NCI-H2081 (cell line): ENCODE measurements around the gene MYL12B.

Experiments
- DNase-seq, 2 experiments: peaks; one replicate each; lab custom pipeline; 2025; lab: John Stamatoyannopoulos, UW

Gene MYL12B

GRCh38 chr18:3235846-3236245, 26.1 kb upstream of the MYL12B start:
- DNase-seq, result no peak

DNA sequence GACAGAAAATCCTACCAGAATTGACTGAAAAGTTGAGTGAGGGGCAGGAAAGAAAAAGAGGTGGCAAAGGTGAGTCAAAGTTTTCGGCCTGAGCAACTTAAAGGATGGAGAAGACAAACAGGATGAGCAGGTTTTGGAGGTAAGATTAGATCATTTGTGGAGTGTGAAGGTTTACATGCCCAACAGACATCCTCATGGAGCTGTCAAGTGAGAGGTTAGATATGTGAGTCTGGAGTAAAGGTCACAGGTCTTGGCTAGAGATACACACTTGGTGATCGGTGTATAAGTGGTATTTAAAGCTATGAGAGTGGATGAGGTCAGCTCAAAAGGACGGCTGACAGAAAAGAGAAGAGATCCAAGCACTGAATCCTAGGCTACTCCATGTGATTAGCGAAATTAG, 25.5 kb upstream of the MYL12B start:
- DNase-seq, result no peak

GRCh38 chr18:3238742-3239141, 23.2 kb upstream of the MYL12B start:
- DNase-seq, result no peak

DNA sequence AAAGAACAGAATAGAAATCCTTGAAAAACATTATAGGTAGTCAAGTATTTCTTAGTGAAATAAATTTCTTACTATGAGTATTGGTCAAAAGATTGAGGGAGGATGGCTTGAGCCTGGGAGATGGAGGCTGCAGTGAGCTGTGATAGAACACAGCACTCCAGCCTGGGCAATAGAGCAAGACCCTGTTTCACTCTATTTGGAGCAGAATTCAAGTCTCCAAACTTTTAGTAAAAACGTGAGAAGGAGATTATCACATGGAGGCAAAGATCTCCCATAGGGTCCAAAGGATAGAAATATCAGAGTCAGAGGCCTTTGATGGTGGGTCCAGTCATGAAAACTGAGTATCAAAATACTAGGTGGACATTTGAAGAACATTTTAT, 16.8 kb upstream of the MYL12B start:
- no peak for DNase-seq

- peak; percentile 73 to 81 for DNase-seq
Measured at GRCh38 chr18:3245853-3246634, 15.9 kb upstream of the MYL12B start.

DNA sequence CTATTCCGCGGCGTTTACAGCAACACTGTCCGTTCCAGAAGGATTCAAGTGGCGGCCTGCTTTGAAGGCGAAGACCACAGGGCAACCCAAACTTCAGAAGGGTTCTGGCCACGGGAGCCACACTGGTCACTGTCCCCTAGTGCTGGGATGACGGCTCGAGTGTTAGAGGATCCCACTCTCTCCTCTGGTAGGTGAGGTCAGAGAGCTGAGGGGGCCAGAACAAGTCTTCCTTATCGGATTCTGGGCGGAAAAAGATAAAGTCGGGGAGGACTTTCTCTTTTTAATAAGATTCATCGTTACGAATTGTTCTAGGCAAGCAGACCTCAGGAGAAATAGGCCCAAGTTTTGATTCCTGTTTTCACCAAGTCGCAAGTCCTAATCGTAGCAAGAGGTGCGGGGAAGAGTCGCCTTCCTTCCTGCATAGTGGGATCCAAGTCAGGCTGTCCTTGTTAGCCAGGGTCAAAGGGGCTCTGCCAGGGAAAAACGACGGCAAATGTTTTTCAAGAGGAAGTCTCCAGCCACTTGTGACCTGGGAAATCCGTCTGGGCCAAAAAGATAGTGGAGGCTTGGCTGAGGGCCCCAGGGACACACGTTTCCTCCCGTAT, 15.2 kb upstream of the MYL12B start:
- DNase-seq, result no peak

- DNase-seq, result peak; percentile 93
Measured at GRCh38 chr18:3247240-3248061, 14.5 kb upstream of the MYL12B start, which contains the start of gene MYL12A. Gene MYL12A, plus strand, starts transcription at chr18:3247801. Its CDS starts 5,447 bp downstream, at chr18:3253248.

GRCh38 chr18:3248062-3248657, 13.8 kb upstream of the MYL12B start:
- DNase-seq, result no peak

DNA sequence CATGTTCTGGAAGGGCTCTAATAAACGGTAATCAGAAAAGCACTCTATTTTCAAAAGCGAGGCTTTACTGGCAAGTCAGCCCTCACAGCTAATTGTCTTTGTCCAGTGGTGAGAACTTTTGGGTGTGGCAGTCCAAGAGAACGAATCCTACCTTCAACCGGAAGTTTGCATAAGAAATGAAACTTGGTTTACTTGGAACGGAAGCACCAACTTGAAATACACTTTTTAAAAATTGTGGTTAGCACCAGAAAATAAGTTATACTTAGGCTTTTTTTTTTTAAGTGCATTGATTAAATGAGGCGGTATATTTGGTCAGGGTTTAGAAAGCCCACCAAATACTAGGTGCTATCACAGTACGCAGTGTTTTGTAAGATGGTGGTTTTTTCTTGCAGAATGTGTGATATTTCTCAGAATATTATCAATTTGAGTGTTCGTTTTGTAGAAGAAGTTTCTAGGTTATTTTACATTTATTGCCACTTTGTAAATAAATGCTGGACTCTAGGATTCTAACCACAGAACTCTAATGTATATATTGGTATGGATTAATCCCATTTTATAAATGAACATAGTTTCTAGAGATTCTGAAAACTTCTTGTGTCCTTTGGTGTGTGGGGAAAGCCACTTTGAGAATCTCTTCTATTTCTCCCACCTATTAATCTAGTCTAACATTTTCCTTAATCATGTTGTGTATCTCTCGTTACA, 13.1 kb upstream of the MYL12B start:
- DNase-seq, result peak in 1 of 2 experiments; percentile 9

DNA sequence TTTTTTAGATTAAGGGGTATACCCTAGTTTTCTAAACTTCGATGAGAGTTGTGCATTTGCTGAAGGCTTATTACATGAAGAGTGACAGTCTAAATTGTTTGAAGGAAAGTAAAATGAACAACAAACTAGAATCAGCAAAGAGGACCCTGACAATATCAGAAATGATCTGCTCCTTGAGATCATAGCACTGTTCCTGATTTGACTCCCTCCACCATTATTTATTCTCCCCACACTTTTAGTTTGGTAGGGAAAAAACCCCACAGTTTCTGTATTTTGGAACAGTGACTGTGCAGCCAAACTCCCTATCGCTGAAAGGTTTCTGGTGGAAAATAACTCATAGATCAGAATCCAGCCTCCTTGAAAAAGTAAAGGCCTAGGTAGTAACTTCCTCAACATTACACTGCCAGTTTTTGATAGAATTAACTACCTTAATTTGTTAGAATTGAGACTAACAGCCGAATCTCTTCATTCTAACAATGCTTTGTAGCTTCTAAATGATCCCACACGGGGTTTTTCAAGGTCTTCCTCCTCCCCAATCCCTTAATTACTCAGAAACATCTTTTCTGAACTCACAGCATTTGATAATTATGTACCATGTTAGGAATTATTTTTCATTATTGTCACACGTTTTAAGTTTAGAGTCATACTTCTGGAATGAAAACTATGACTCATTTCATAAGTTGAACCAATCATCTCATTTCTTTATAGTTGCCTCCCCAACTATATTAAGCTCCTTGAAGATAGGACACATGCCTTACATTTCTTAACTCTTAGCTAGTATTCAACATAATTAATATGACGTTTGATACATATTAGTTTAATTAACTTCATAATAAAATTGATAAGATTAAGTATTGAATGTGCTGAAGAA, 11.5 kb upstream of the MYL12B start:
- DNase-seq, result no peak

GRCh38 chr18:3251249-3251962, 10.5 kb upstream of the MYL12B start:
- DNase-seq, result no peak

- no peak for DNase-seq
Measured at GRCh38 chr18:3251963-3252277, 10.0 kb upstream of the MYL12B start.

- no peak for DNase-seq
Measured at GRCh38 chr18:3252843-3253242, 9.1 kb upstream of the MYL12B start.

DNA sequence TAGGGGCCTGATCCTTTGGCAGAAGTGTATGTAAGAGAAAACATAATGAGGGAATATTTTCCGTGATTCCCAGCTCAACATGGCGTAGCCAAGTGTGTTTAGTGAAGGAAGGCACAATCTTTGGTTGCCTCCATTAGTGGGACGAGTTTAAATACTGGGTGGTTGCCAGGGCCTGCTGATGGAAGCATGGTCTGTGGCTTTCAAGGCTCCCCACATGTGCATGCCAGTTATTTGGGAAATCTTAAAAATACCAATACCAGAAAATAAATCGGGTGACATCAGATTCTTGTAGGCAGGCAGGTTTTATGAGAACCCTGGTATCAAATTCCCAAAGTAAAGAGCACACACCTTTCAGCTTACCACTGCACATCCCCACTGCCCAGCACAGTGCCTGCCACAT, 7.2 kb upstream of the MYL12B start:
- no peak for DNase-seq

DNA sequence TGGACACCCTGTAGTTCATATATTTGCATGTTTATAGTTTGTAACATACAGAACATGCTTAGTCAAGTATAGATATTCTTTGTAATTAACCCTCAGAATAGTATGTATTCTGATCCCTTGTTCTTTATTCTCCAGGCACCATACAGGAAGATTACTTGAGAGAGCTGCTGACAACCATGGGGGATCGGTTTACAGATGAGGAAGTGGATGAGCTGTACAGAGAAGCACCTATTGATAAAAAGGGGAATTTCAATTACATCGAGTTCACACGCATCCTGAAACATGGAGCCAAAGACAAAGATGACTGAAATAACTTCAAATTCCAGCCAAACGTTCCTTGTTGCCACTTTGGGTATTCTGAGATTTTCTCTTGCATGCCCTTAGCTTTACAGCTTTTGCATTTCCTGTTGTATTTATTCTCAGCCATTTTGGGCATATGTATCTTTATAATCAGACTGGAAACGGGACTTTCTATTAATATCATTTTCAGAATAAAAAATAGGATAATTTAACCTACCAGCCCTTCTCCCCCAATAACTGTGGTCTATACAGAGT, 6.2 kb upstream of the MYL12B start:
- no peak for DNase-seq

GRCh38 chr18:3256693-3257626, 5.0 kb upstream of the MYL12B start:
- no peak for DNase-seq

DNA sequence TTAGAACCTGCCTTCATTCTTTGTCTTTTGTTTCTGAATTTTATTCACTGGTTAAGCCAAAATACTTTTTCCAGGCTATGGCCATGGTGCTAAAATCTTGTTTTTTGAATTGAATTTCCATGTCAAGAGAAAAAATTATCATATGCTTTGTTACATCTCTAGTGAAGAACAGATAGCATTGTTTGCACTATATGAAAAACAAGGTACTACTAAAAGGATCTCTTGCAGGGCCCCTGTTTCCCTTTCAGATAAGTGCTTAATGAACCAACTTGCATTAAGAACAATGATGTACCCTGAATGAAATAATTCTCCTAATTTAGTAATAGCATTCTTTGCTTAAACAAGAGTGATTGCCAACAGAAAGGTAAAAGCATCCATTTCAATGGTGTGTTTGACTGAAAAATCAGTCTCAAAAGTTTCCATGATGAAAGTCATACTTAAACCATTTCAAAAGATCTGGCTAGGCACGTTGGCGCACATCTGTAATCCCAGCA, 4.3 kb upstream of the MYL12B start:
- DNase-seq, result no peak

- no peak for DNase-seq
Measured at GRCh38 chr18:3260995-3261372, 949 bp upstream of the MYL12B start.
